IPS-NIHi7 (cell line): ENCODE data around the gene GRAMD4.

ENCODE experiments used
- DNase-seq: peaks from one replicate; pipeline ENCODE4 v3.0.0; 2012; ENCODE audit warnings: mixed read lengths; ENCODE audit errors: extremely low spot score

GRAMD4 gene

GRCh38 chr22:46583571-46583970 is 36.6 kb upstream of the GRAMD4 start:
- no peak for DNase-seq

- DNase-seq = peak; percentile 56
Measured at GRCh38 chr22:46584081-46584921, 35.9 kb upstream of the GRAMD4 start.

- DNase-seq = no peak
Measured at GRCh38 chr22:46585340-46586122, 34.7 kb upstream of the GRAMD4 start.

- peak; percentile 63 for DNase-seq
Measured at GRCh38 chr22:46586123-46586519, 34.1 kb upstream of the GRAMD4 start.

- DNase-seq = no peak
Measured at GRCh38 chr22:46586531-46587011, 33.6 kb upstream of the GRAMD4 start.

GRCh38 chr22:46587061-46587460 is 33.1 kb upstream of the GRAMD4 start:
- no peak for DNase-seq

- no peak for DNase-seq
Measured at GRCh38 chr22:46587492-46588278, 32.5 kb upstream of the GRAMD4 start.

GRCh38 chr22:46588279-46589140 is 31.7 kb upstream of the GRAMD4 start:
- no peak for DNase-seq

GRCh38 chr22:46589141-46589748 is 30.9 kb upstream of the GRAMD4 start:
- no peak for DNase-seq

GRCh38 chr22:46589871-46590271 is 30.3 kb upstream of the GRAMD4 start:
- no peak for DNase-seq

- DNase-seq = no peak
Measured at GRCh38 chr22:46590334-46590733, 29.9 kb upstream of the GRAMD4 start.

- no peak for DNase-seq
Measured at GRCh38 chr22:46591930-46592329, 28.3 kb upstream of the GRAMD4 start.

- no peak for DNase-seq
Measured at GRCh38 chr22:46592390-46592872, 27.8 kb upstream of the GRAMD4 start.

- DNase-seq = no peak
Measured at GRCh38 chr22:46593211-46593681, 26.9 kb upstream of the GRAMD4 start.

GRCh38 chr22:46593996-46594946 is 25.9 kb upstream of the GRAMD4 start:
- no peak for DNase-seq

- DNase-seq = no peak
Measured at GRCh38 chr22:46594947-46595298, 25.3 kb upstream of the GRAMD4 start.

- no peak for DNase-seq
Measured at GRCh38 chr22:46595545-46595944, 24.6 kb upstream of the GRAMD4 start.

- DNase-seq = no peak
Measured at GRCh38 chr22:46596032-46596441, 24.1 kb upstream of the GRAMD4 start.

GRCh38 chr22:46596819-46597218 is 23.4 kb upstream of the GRAMD4 start:
- peak; percentile 80 for DNase-seq
